Measurements from ENCODE around the gene KCNS3.

- no peak for TF ChIP-seq EP300 (IDR thresholded peaks at IDR 0.05)
- no peak for TF ChIP-seq CTCF (IDR thresholded peaks at IDR 0.05)
- no peak for TF ChIP-seq POLR2A (IDR thresholded peaks at IDR 0.05)
- no peak for TF ChIP-seq POLR2AphosphoS5 (IDR thresholded peaks at IDR 0.05)
Observed at GRCh38 chr2:17966798-17967197, 88.3 kb downstream of the KCNS3 start.

Measured in suprapubic skin (tissue), 4 donors.